PC-9 (cell line): ENCODE data around the gene CLDN7. TPM values are rescaled to one million over a fixed set of nuclear protein-coding genes. Genes with fewer than 3 reads are reported as not detected.

Experiments used
- BruUV-seq: library from RNA; stranded (reverse); fragments of 400-500 nt; replicated peaks from 2 replicates; lab custom pipeline; 2021; lab: Mats Ljungman, UMichigan
- CTCF ChIA-PET: fragments of 300-600 bp; sonication (Branson Sonifier 250); formaldehyde crosslinking; loops from one replicate; lab custom pipeline; 2022; ENCODE audit warnings: antibody characterized with exemption; lab: Charles Lee
- POLR2A ChIA-PET: fragments of 300-600 bp; sonication (Branson Sonifier 250); formaldehyde crosslinking; loops from one replicate; lab custom pipeline; 2022; ENCODE audit warnings: antibody characterized with exemption; ENCODE audit not compliant: unreplicated experiment; lab: Charles Lee
- DNase-seq, 2 experiments: peaks; one replicate each; pipeline versions ENCODE4 v3.0.0 to v3.0.0-alpha.2; 2015 to 2022; ENCODE audit warnings: mixed read lengths in 1 of 2
- H2AFZ ChIP-seq: fragments of 200-600 bp; sonication (generic); 2 replicates; pipeline ENCODE4 v1.8.1; 2017; ENCODE audit warnings: antibody characterized with exemption
- H3F3A ChIP-seq: fragments of 200-600 bp; sonication (generic); 2 replicates; pipeline ENCODE4 v1.8.1; 2017; ENCODE audit warnings: antibody characterized with exemption, mild to moderate bottlenecking, low read depth; ENCODE audit not compliant: insufficient read depth
- H3K27ac ChIP-seq: fragments of 200-600 bp; sonication (generic); 2 replicates; pipeline ENCODE4 v1.6.1; 2016; ENCODE audit warnings: mixed run types
- H3K27me3 ChIP-seq: fragments of 200-600 bp; sonication (generic); 2 replicates; pipeline ENCODE4 v1.6.1; 2016; ENCODE audit warnings: low read depth, mixed run types; ENCODE audit not compliant: insufficient read depth
- H3K36me3 ChIP-seq: fragments of 200-600 bp; sonication (generic); 2 replicates; pipeline ENCODE4 v1.6.1; 2016; ENCODE audit warnings: low read depth, mixed run types
- H3K4me1 ChIP-seq: fragments of 200-600 bp; sonication (generic); replicated peaks from 2 replicates; pipeline ENCODE4 v1.6.1; 2016; ENCODE audit warnings: mixed run types; ENCODE audit not compliant: insufficient read depth
- H3K4me2 ChIP-seq: fragments of 200-600 bp; sonication (generic); 2 replicates; pipeline ENCODE4 v1.6.1; 2017; ENCODE audit warnings: mixed run types
- H3K4me3 ChIP-seq: fragments of 200-600 bp; sonication (generic); 2 replicates; pipeline ENCODE4 v1.6.1; 2016; ENCODE audit warnings: mixed run types
- H3K79me2 ChIP-seq: fragments of 200-600 bp; sonication (generic); 2 replicates; pipeline ENCODE4 v1.6.1; 2017; ENCODE audit warnings: low read depth, mixed run types
- H3K9me2 ChIP-seq: fragments of 200-600 bp; sonication (generic); 2 replicates; pipeline ENCODE4 v1.8.1; 2017; ENCODE audit warnings: mild to moderate bottlenecking; ENCODE audit not compliant: insufficient read depth
- H3K9me3 ChIP-seq: fragments of 200-600 bp; sonication (generic); 2 replicates; pipeline ENCODE4 v1.8.1; 2016; ENCODE audit warnings: low read depth; ENCODE audit not compliant: insufficient read depth
- H4K20me1 ChIP-seq: fragments of 200-600 bp; sonication (generic); 2 replicates; pipeline ENCODE4 v1.8.1; 2017; ENCODE audit not compliant: insufficient read depth
- EZH2 ChIP-seq: fragments of 200-600 bp; sonication (generic); IDR thresholded peaks from 2 replicates; pipeline ENCODE4 v1.8.0; 2017; ENCODE audit warnings: antibody characterized with exemption, low read depth
- intact Hi-C: fragments of 100-400 bp; cut with micrococcal nuclease; formaldehyde crosslinking; loops from one replicate; pipeline ENCODE4 v1.10.0; 2022; ENCODE audit not compliant: unreplicated experiment
- total RNA-seq: library from RNA; stranded (reverse); gene quantifications from 2 replicates; pipeline ENCODE4 v1.2.3, GENCODE V29; 2021
- TF ChIP-seq, protein P1 (sequence below): fragments of 200-600 bp; sonication (generic); conservative IDR thresholded peaks from 2 replicates; pipeline ENCODE4 v1.6.1; 2017; ENCODE audit warnings: mixed run types, antibody characterized with exemption, mild to moderate bottlenecking, moderate library complexity

CLDN7 gene
- total RNA-seq, 1 experiment from 2014 or later = 390 TPM

DNA sequence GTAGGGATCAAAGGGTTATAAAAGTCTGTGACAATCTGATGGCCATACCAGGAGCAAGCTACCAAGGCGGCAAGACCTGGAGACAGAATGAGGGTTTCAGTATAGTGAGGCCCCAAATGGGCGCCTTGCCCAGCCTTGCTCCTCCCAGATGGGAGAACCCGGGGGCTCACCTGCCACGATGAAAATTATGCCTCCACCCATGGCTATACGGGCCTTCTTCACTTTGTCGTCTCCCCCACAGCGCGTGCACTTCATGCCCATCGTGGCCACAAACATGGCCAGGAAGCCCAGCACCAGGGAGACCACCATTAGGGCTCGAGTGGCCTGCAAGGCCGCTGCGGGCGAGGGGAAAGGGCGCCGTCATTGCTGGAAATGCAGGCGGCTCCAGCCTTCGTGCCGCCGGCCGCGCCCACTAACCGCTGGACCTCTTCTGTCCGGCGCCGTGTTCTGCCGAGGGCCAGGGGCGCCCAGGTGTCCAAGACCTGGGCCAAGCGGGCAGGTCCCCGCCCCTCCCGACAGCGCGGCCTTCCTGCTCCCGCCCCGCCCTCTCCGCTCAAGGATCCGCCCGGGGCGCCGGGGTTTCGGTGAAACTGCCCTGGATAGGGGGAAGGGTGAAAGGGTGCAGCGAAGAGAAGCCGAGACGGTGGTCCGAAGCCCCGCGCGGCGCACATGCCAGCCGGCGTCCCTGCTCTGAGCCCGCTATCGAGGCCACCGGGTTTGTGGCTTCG is 1.5 kb downstream of the CLDN7 start:
- Histone ChIP-seq H3K4me1 (peaks cover 36% of the 10 kb centered on the region), H3K4me2 (peak overlapping the region; percentile 98), H4K20me1 (peaks cover 25% of the 10 kb centered on the region), H3K79me2 (peaks cover 66% of the 10 kb centered on the region), H2AFZ (no peak overlapping the region), H3K9me2 (no peaks in the 10 kb centered on the region), H3K27ac (peak overlapping the region; percentile 100), H3K4me3 (peak overlapping the region; percentile 97), H3F3A (peaks cover 81% of the 10 kb centered on the region), H3K36me3 (peaks cover 33% of the 10 kb centered on the region), H3K9me3 (no peaks in the 10 kb centered on the region), H3K27me3 (no peaks in the 10 kb centered on the region)
- ChIA-PET CTCF (interaction anchor here (0.7 kb wide), 2 partner anchors 19 to 249 kb away, joined by 3 to 13 read pairs; no protein-coding TSS in a partner anchor), POLR2A (interaction anchor here (0.6 kb wide), 1 partner anchor 185 kb away, joined by 3 read pairs; no protein-coding TSS in a partner anchor)
- no TSS peak for BruUV-seq
- no peak for TF ChIP-seq EZH2
- TF ChIP-seq, protein P1, sequence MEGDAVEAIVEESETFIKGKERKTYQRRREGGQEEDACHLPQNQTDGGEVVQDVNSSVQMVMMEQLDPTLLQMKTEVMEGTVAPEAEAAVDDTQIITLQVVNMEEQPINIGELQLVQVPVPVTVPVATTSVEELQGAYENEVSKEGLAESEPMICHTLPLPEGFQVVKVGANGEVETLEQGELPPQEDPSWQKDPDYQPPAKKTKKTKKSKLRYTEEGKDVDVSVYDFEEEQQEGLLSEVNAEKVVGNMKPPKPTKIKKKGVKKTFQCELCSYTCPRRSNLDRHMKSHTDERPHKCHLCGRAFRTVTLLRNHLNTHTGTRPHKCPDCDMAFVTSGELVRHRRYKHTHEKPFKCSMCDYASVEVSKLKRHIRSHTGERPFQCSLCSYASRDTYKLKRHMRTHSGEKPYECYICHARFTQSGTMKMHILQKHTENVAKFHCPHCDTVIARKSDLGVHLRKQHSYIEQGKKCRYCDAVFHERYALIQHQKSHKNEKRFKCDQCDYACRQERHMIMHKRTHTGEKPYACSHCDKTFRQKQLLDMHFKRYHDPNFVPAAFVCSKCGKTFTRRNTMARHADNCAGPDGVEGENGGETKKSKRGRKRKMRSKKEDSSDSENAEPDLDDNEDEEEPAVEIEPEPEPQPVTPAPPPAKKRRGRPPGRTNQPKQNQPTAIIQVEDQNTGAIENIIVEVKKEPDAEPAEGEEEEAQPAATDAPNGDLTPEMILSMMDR = no peak
- DNase-seq = peak; percentile 74 to 91
- intact Hi-C loops = loop anchor here (1.0 to 5.0 kb wide), 6 partner anchors 46 to 581 kb away; partner anchors contain the start of genes EIF5A, POLR2A, SLC35G6 and TMEM256

GRCh38 chr17:7260151-7260550 is 2.1 kb downstream of the CLDN7 start:
- Histone ChIP-seq H3K4me3 (peak overlapping the region; percentile 97), H4K20me1 (peaks cover 25% of the 10 kb centered on the region), H3K9me3 (no peaks in the 10 kb centered on the region), H3K9me2 (no peaks in the 10 kb centered on the region), H3K36me3 (peaks cover 33% of the 10 kb centered on the region), H3K79me2 (peaks cover 66% of the 10 kb centered on the region), H3K4me2 (peak overlapping the region; percentile 98), H2AFZ (no peak overlapping the region), H3K4me1 (peaks cover 35% of the 10 kb centered on the region), H3K27ac (peak overlapping the region; percentile 100), H3K27me3 (no peaks in the 10 kb centered on the region), H3F3A (peaks cover 83% of the 10 kb centered on the region)
- no TSS peak for BruUV-seq
- POLR2A ChIA-PET = interaction anchor here (0.6 kb wide), 1 partner anchor 19 kb away, joined by 4 read pairs; no protein-coding TSS in a partner anchor
- DNase-seq = no peak
- intact Hi-C loops = loop anchor here (5.0 kb wide), 5 partner anchors 47 to 582 kb away; partner anchors contain the start of genes EIF5A, POLR2A, SLC35G6 and TMEM256
- CTCF ChIA-PET = interaction anchor here (0.7 kb wide), 1 partner anchor 248 kb away, joined by 13 read pairs; no protein-coding TSS in a partner anchor
- TF ChIP-seq, protein P1 = no peak
- TF ChIP-seq EZH2 = no peak

GRCh38 chr17:7259555-7259889 is 2.8 kb downstream of the CLDN7 start:
- Histone ChIP-seq H4K20me1 (peaks cover 25% of the 10 kb centered on the region), H3K4me1 (peaks cover 31% of the 10 kb centered on the region), H3K27ac (peak overlapping the region; percentile 100), H3K36me3 (peaks cover 39% of the 10 kb centered on the region), H3K9me2 (no peaks in the 10 kb centered on the region), H2AFZ (no peak overlapping the region), H3K27me3 (no peaks in the 10 kb centered on the region), H3K4me3 (peak overlapping the region; percentile 37; the same call in 1 of the 2 replicates), H3F3A (peaks cover 87% of the 10 kb centered on the region), H3K4me2 (peak overlapping the region; percentile 98), H3K9me3 (no peaks in the 10 kb centered on the region), H3K79me2 (peaks cover 71% of the 10 kb centered on the region)
- ChIA-PET CTCF (no interaction called here), POLR2A (interaction anchor here (0.6 to 1.0 kb wide), 2 partner anchors 15 to 18 kb away, joined by 4 to 7 read pairs; no protein-coding TSS in a partner anchor)
- BruUV-seq = no TSS peak
- DNase-seq = no peak
- intact Hi-C loops = no loop called here
- TF ChIP-seq EZH2 = no peak
- TF ChIP-seq, protein P1 = no peak
